MM.1S (cell line): ENCODE measurements around the gene ALOX12B.

Source experiments
- CTCF ChIP-seq: fragments of 300-600 bp; sonication (generic); IDR thresholded peaks from 2 replicates; pipeline ENCODE4 v1.5.1; 2016; ENCODE audit warnings: antibody characterized with exemption, low read length, mixed read lengths
- EZH2 ChIP-seq: fragments of 300-600 bp; sonication (generic); optimal IDR thresholded peaks from 2 replicates; pipeline ENCODE3; 2017; ENCODE audit warnings: low read depth, mild to moderate bottlenecking, antibody characterized with exemption, low read length, mixed read lengths
- EZH2phosphoT487 ChIP-seq: fragments of 300-600 bp; sonication (generic); IDR thresholded peaks from 2 replicates; pipeline ENCODE4 v1.6.1; 2018; ENCODE audit warnings: antibody characterized with exemption, low read length

DNA sequence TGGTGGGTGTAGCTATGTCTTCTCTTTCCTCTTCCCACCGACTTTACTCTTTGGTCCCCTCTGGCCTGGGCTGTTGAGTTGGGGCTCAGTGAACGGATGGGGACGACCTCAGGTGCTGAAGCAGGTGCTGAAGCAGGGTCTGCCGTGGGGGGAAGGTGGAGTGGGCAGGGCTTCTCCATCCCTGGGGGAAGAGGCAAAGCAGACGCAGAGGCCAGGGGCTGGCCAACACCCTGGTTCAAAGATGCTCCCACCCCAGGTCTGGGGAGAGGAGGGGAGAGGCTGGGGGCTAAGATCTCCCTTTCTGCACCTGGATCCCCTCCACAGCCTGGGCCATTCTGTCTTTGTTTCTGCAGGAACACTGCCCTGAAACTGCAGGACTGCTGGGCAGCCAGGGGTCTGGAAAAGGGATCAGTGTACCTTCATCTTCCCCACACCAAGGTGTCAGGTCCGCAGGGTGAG is 22.9 kb downstream of the ALOX12B start:
- TF ChIP-seq CTCF (no peak), EZH2 (no peak), EZH2phosphoT487 (no peak)
